Tibial artery (tissue), 4 donors: Measurements from ENCODE around the gene UBQLN1.

Experiments
- DNase-seq, 2 donors: peaks; one replicate each; pipeline ENCODE4 v3.0.0-alpha.2; 2019
- H3K27ac ChIP-seq, 2 donors: fragments of 200-600 bp; sonication (generic) in 1 of 2; 1 replicate in 1 of 2; 2 replicates in 1 of 2; pipeline ENCODE4 v1.5.1; 2018 to 2019; ENCODE audit warnings: mild to moderate bottlenecking in 1 of 2
- H3K27me3 ChIP-seq, 2 donors: fragments of 200-600 bp; sonication (generic) in 1 of 2; one replicate each; pipeline versions ENCODE4 v1.5.1 to v1.6.0; 2016 to 2019
- H3K36me3 ChIP-seq, 3 donors: fragments of 200-600 bp; sonication (generic) in 2 of 3; one replicate each; pipeline ENCODE4 v1.5.1; 2016 to 2019; ENCODE audit warnings: mild to moderate bottlenecking in 2 of 3
- H3K4me1 ChIP-seq, 4 donors: fragments of 200-600 bp; sonication (generic) in 2 of 4; 1 replicate in 3 of 4; 2 replicates in 1 of 4; pipeline ENCODE4 v1.5.1; 2016 to 2019
- H3K4me3 ChIP-seq, 2 donors: fragments of 200-600 bp; sonication (generic) in 1 of 2; 1 replicate in 1 of 2; 2 replicates in 1 of 2; pipeline ENCODE4 v1.5.1; 2018 to 2019; ENCODE audit warnings: mild to moderate bottlenecking in 2 of 2
- H3K9me3 ChIP-seq, 3 donors: fragments of 200-600 bp; sonication (generic) in 1 of 3; one replicate each; pipeline ENCODE4 v1.5.1; 2016 to 2019
- intact Hi-C: fragments of 100-400 bp; cut with DNase I; formaldehyde crosslinking; loops from one replicate; pipeline ENCODE4 v1.15.0; 2023; ENCODE audit warnings: low total_unique reads
- TF ChIP-seq, protein P1 (sequence below), 2 experiments: fragments of 200-600 bp in 1 of 2; fragments of 450-650 bp in 1 of 2; IDR thresholded peaks; one replicate each; pipeline ENCODE4 v1.5.1; 2017 to 2019; ENCODE audit warnings: antibody characterized with exemption in 2 of 2, mild to moderate bottlenecking in 1 of 2, moderate library complexity in 1 of 2

UBQLN1 gene

DNA sequence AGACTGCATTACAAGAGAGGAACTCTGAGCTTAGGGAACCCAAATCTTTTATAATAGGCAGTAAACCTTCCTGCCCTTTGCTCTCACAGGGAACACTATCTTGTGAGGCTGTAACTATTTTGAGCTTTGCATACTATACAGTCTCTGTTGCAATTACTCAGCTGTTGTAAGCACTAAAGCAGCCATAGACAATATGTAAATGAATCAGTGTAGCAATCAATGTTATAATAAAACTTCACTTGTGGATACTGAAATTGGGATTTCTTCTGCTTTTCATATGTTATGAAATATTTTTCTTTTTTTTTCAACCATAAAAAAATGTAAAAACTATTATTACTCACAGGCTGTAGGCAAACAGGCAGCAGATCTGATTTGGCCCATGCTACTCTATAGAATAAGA, 16.7 kb upstream of the UBQLN1 start:
- Histone ChIP-seq H3K27ac (no peak overlapping the region), H3K27me3 (no peaks in the 10 kb centered on the region)
- DNase-seq, result no peak

DNA sequence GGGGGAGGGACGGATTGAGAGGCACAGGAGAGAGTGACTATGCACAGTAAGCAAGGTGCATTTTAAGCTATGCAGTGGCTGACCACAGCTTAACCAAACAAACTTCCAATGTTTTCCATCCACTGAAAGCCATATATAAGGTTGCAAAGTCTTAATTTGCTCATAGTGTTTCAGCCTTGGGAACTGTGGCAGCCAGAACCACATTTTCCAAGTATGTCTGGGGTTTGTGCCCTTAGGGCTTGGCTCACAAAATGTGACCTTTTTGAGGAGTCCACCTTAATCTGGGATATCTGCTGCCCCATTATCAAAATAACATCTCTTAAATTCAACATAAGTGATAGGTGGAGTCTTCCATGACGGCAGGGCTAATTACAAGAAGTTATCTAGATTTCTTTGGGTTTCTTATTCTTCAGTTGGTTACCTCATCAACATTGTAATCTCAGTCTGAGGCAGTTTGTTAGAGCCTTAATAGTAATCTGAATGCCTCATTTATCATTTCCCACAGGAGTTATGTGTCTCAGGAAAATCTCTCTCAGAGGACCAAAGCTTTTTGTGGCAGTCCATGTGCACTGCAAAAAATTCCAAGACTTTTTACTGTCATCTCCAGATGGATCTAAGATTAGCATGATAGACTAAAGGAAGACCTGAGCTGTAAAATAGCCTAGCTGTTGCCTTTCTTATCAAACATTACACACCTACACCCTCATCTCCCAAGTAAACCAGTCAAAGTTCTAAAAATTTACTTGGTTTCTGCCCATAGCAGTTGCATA, 15.2 kb upstream of the UBQLN1 start:
- H3K27me3 ChIP-seq, result no peaks in the 10 kb centered on the region
- no peaks in the 10 kb centered on the region for H3K9me3 ChIP-seq
- H3K4me3 ChIP-seq, result no peak overlapping the region
- intact Hi-C loops, result no loop called here
- TF ChIP-seq, protein P1, sequence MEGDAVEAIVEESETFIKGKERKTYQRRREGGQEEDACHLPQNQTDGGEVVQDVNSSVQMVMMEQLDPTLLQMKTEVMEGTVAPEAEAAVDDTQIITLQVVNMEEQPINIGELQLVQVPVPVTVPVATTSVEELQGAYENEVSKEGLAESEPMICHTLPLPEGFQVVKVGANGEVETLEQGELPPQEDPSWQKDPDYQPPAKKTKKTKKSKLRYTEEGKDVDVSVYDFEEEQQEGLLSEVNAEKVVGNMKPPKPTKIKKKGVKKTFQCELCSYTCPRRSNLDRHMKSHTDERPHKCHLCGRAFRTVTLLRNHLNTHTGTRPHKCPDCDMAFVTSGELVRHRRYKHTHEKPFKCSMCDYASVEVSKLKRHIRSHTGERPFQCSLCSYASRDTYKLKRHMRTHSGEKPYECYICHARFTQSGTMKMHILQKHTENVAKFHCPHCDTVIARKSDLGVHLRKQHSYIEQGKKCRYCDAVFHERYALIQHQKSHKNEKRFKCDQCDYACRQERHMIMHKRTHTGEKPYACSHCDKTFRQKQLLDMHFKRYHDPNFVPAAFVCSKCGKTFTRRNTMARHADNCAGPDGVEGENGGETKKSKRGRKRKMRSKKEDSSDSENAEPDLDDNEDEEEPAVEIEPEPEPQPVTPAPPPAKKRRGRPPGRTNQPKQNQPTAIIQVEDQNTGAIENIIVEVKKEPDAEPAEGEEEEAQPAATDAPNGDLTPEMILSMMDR (IDR thresholded peaks at IDR 0.05), result no peak
- no peak for DNase-seq
- H3K36me3 ChIP-seq, result no peaks in the 10 kb centered on the region
- no peaks in the 10 kb centered on the region for H3K4me1 ChIP-seq
- no peak overlapping the region for H3K27ac ChIP-seq

More for the DNA sequence above, 16.7 kb upstream of the UBQLN1 start:
- Histone ChIP-seq H3K9me3 (no peaks in the 10 kb centered on the region), H3K4me3 (no peak overlapping the region), H3K4me1 (no peaks in the 10 kb centered on the region), H3K36me3 (no peaks in the 10 kb centered on the region)
- TF ChIP-seq, protein P1 (IDR thresholded peaks at IDR 0.05), result no peak
- intact Hi-C loops, result no loop called here

DNA sequence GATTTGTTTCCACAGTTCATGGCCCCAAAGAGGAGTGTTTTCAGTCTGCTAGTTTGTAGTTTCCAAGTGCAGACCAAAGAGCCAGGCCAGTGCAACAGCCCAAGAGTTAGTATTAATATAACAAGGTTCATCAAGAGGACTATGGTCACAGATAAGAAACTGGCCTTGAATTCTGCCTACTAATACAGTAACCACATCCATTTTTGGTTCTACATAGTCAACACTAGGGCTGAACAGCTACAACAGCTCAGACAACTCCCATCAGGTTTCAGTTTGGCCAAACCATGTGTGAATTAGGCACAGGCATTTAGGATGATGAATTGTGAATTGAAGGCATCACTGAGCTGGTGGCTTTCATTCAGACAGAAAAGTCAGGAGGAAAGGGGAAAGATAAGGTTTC, 13.8 kb upstream of the UBQLN1 start:
- no peaks in the 10 kb centered on the region for H3K4me1 ChIP-seq
- TF ChIP-seq, protein P1 (IDR thresholded peaks at IDR 0.05), result no peak
- H3K27me3 ChIP-seq, result no peaks in the 10 kb centered on the region
- H3K36me3 ChIP-seq, result no peaks in the 10 kb centered on the region
- intact Hi-C loops, result no loop called here
- DNase-seq, result no peak
- H3K4me3 ChIP-seq, result no peak overlapping the region
- no peak overlapping the region for H3K27ac ChIP-seq
- no peaks in the 10 kb centered on the region for H3K9me3 ChIP-seq

- H3K27ac ChIP-seq, result no peak overlapping the region
- no peak overlapping the region for H3K4me3 ChIP-seq
- H3K36me3 ChIP-seq, result no peaks in the 10 kb centered on the region
- intact Hi-C loops, result no loop called here
- TF ChIP-seq, protein P1 (IDR thresholded peaks at IDR 0.05), result no peak
- no peaks in the 10 kb centered on the region for H3K27me3 ChIP-seq
- H3K4me1 ChIP-seq, result no peaks in the 10 kb centered on the region
- H3K9me3 ChIP-seq, result no peaks in the 10 kb centered on the region
- DNase-seq, result no peak
Observed at GRCh38 chr9:83715794-83716193, 8.0 kb upstream of the UBQLN1 start.

GRCh38 chr9:83715221-83715620, 7.5 kb upstream of the UBQLN1 start:
- H3K4me1 ChIP-seq, result no peaks in the 10 kb centered on the region

More at GRCh38 chr9:83715221-83715620, 7.5 kb upstream of the UBQLN1 start:
- no peaks in the 10 kb centered on the region for H3K36me3 ChIP-seq
- DNase-seq, result no peak
- no peak overlapping the region for H3K27ac ChIP-seq
- TF ChIP-seq, protein P1 (IDR thresholded peaks at IDR 0.05), result no peak
- H3K27me3 ChIP-seq, result no peaks in the 10 kb centered on the region
- no peaks in the 10 kb centered on the region for H3K9me3 ChIP-seq
- no peak overlapping the region for H3K4me3 ChIP-seq
- intact Hi-C loops, result no loop called here
